Large intestine (tissue), 1 donor: Measurements from ENCODE around the gene LARP7. TPM values are rescaled to one million over a fixed set of nuclear protein-coding genes. Genes with fewer than 3 reads are reported as not detected.

Experiments used
- polyA plus RNA-seq: library from polyadenylated mRNA; unstranded; fragments of 120-200 nt; gene quantifications from one replicate; pipeline ENCODE4 v1.2.1, GENCODE V29; 2013

The LARP7 gene
- polyA plus RNA-seq, 1 donor, result 60.7 TPM

Other genes with a start within 250 kb of the LARP7 start
- gene NEUROG2, start 121.0 kb upstream of the LARP7 start, polyA plus RNA-seq, result not detected
- gene ZGRF1, start 234 bp upstream of the LARP7 start, polyA plus RNA-seq, result 7.3 TPM